Activated CD4-positive, alpha-beta T cell treated with anti-CD3 and anti-CD28 coated beads, Interleukin-2, amount 10 ng/mL, durations not matched to agents 24 days and 14 days (primary cell): ENCODE data around the gene HDLBP. TPM values are rescaled to one million over a fixed set of nuclear protein-coding genes. Genes with fewer than 3 reads are reported as not detected.

Experiments used
- DNase-seq: peaks from one replicate; pipeline ENCODE4 v3.0.0; 2022
- H3K27ac Mint-ChIP-seq: one replicate; pipeline ENCODE4 v1.8.0; 2022; ENCODE audit warnings: mild to moderate bottlenecking, mixed read lengths
- H3K27me3 Mint-ChIP-seq: one replicate; pipeline ENCODE4 v1.8.0; 2022; ENCODE audit warnings: mixed read lengths
- H3K36me3 Mint-ChIP-seq: one replicate; pipeline ENCODE4 v1.8.0; 2022; ENCODE audit warnings: low read depth, mild to moderate bottlenecking, mixed read lengths
- H3K4me1 Mint-ChIP-seq: one replicate; pipeline ENCODE4 v1.8.0; 2021; ENCODE audit warnings: mixed read lengths
- H3K4me3 Mint-ChIP-seq: one replicate; pipeline ENCODE4 v1.8.0; 2022; ENCODE audit warnings: mild to moderate bottlenecking, moderate library complexity, mixed read lengths
- H3K9me3 Mint-ChIP-seq: one replicate; pipeline ENCODE4 v1.8.0; 2021; ENCODE audit warnings: mixed read lengths
- intact Hi-C: fragments of 100-400 bp; cut with micrococcal nuclease; formaldehyde crosslinking; loops from one replicate; pipeline ENCODE4 v1.15.1; 2023
- total RNA-seq: library from RNA; stranded (reverse); gene quantifications from 2 replicates; pipeline ENCODE4 v1.2.3, GENCODE V29; 2022

The HDLBP gene
- total RNA-seq, 1 donor from 2014 or later, result 266 TPM

- Mint-ChIP-seq H3K27me3 (no peaks in the 10 kb centered on the region), H3K4me3 (no peak overlapping the region), H3K36me3 (peaks cover 64% of the 10 kb centered on the region), H3K4me1 (peaks cover 4% of the 10 kb centered on the region), H3K9me3 (no peaks in the 10 kb centered on the region), H3K27ac (no peak overlapping the region)
- no peak for DNase-seq
- intact Hi-C loops, result no loop called here
Measured at GRCh38 chr2:241254904-241255351, 60.5 kb downstream of the HDLBP start.

GRCh38 chr2:241252778-241253475 lies 62.5 kb downstream of the HDLBP start:
- Mint-ChIP-seq H3K27ac (no peak overlapping the region), H3K9me3 (no peaks in the 10 kb centered on the region), H3K27me3 (no peaks in the 10 kb centered on the region), H3K4me1 (no peaks in the 10 kb centered on the region), H3K4me3 (no peak overlapping the region), H3K36me3 (peaks cover 76% of the 10 kb centered on the region)
- DNase-seq, result no peak
- intact Hi-C loops, result no loop called here

GRCh38 chr2:241249654-241250053 lies 65.8 kb downstream of the HDLBP start:
- H3K4me3 Mint-ChIP-seq, result no peak overlapping the region
- H3K27ac Mint-ChIP-seq, result no peak overlapping the region
- H3K9me3 Mint-ChIP-seq, result no peaks in the 10 kb centered on the region
- peaks cover 79% of the 10 kb centered on the region for H3K36me3 Mint-ChIP-seq
- no peaks in the 10 kb centered on the region for H3K4me1 Mint-ChIP-seq
- DNase-seq, result no peak
- intact Hi-C loops, result no loop called here
- H3K27me3 Mint-ChIP-seq, result no peaks in the 10 kb centered on the region

- no peaks in the 10 kb centered on the region for H3K4me1 Mint-ChIP-seq
- intact Hi-C loops, result no loop called here
- H3K9me3 Mint-ChIP-seq, result no peaks in the 10 kb centered on the region
- no peaks in the 10 kb centered on the region for H3K27me3 Mint-ChIP-seq
- DNase-seq, result no peak
- H3K27ac Mint-ChIP-seq, result no peak overlapping the region
- H3K36me3 Mint-ChIP-seq, result peaks cover 83% of the 10 kb centered on the region
- no peak overlapping the region for H3K4me3 Mint-ChIP-seq
Measured at GRCh38 chr2:241248897-241249296, 66.6 kb downstream of the HDLBP start.

- H3K27ac Mint-ChIP-seq, result no peak overlapping the region
- H3K9me3 Mint-ChIP-seq, result no peaks in the 10 kb centered on the region
- H3K36me3 Mint-ChIP-seq, result peaks cover 84% of the 10 kb centered on the region
- intact Hi-C loops, result no loop called here
- no peaks in the 10 kb centered on the region for H3K27me3 Mint-ChIP-seq
- no peaks in the 10 kb centered on the region for H3K4me1 Mint-ChIP-seq
- no peak overlapping the region for H3K4me3 Mint-ChIP-seq
- no peak for DNase-seq
Measured at GRCh38 chr2:241248289-241248688, 67.2 kb downstream of the HDLBP start.

- no peaks in the 10 kb centered on the region for H3K27me3 Mint-ChIP-seq
- intact Hi-C loops, result no loop called here
- H3K4me1 Mint-ChIP-seq, result no peaks in the 10 kb centered on the region
- no peak overlapping the region for H3K4me3 Mint-ChIP-seq
- DNase-seq, result no peak
- peaks cover 84% of the 10 kb centered on the region for H3K36me3 Mint-ChIP-seq
- H3K9me3 Mint-ChIP-seq, result no peaks in the 10 kb centered on the region
- H3K27ac Mint-ChIP-seq, result no peak overlapping the region
Measured at GRCh38 chr2:241244368-241244767, 71.1 kb downstream of the HDLBP start.

- Mint-ChIP-seq H3K9me3 (no peaks in the 10 kb centered on the region), H3K27ac (no peak overlapping the region), H3K4me1 (no peaks in the 10 kb centered on the region), H3K27me3 (no peaks in the 10 kb centered on the region), H3K4me3 (no peak overlapping the region), H3K36me3 (peaks cover 83% of the 10 kb centered on the region)
- intact Hi-C loops, result no loop called here
- no peak for DNase-seq
Measured at GRCh38 chr2:241242306-241242705, 73.2 kb downstream of the HDLBP start.

- H3K4me1 Mint-ChIP-seq, result no peaks in the 10 kb centered on the region
- no peak for DNase-seq
- no peak overlapping the region for H3K27ac Mint-ChIP-seq
- intact Hi-C loops, result no loop called here
- H3K36me3 Mint-ChIP-seq, result peaks cover 83% of the 10 kb centered on the region
- no peaks in the 10 kb centered on the region for H3K9me3 Mint-ChIP-seq
- no peaks in the 10 kb centered on the region for H3K27me3 Mint-ChIP-seq
- no peak overlapping the region for H3K4me3 Mint-ChIP-seq
Measured at GRCh38 chr2:241241669-241242068, 73.8 kb downstream of the HDLBP start.

GRCh38 chr2:241240320-241241004 lies 75.0 kb downstream of the HDLBP start:
- H3K27me3 Mint-ChIP-seq, result no peaks in the 10 kb centered on the region
- H3K4me1 Mint-ChIP-seq, result no peaks in the 10 kb centered on the region
- peaks cover 82% of the 10 kb centered on the region for H3K36me3 Mint-ChIP-seq
- no peak overlapping the region for H3K27ac Mint-ChIP-seq
- intact Hi-C loops, result no loop called here
- H3K4me3 Mint-ChIP-seq, result no peak overlapping the region
- no peaks in the 10 kb centered on the region for H3K9me3 Mint-ChIP-seq
- no peak for DNase-seq

- Mint-ChIP-seq H3K36me3 (peaks cover 85% of the 10 kb centered on the region), H3K4me1 (no peaks in the 10 kb centered on the region), H3K27me3 (no peaks in the 10 kb centered on the region), H3K9me3 (no peaks in the 10 kb centered on the region), H3K4me3 (no peak overlapping the region), H3K27ac (no peak overlapping the region)
- DNase-seq, result no peak
- intact Hi-C loops, result no loop called here
Measured at GRCh38 chr2:241239552-241240202, 75.8 kb downstream of the HDLBP start.

- no peak overlapping the region for H3K4me3 Mint-ChIP-seq
- no peak overlapping the region for H3K27ac Mint-ChIP-seq
- intact Hi-C loops, result no loop called here
Measured at GRCh38 chr2:241238693-241239198, 76.7 kb downstream of the HDLBP start.

GRCh38 chr2:241237949-241238371 lies 77.5 kb downstream of the HDLBP start:
- Mint-ChIP-seq H3K4me3 (no peak overlapping the region), H3K4me1 (no peaks in the 10 kb centered on the region), H3K27ac (peak overlapping the region; percentile 40), H3K9me3 (no peaks in the 10 kb centered on the region), H3K27me3 (no peaks in the 10 kb centered on the region), H3K36me3 (peaks cover 87% of the 10 kb centered on the region)
- DNase-seq, result no peak
- intact Hi-C loops, result no loop called here

More at GRCh38 chr2:241238693-241239198, 76.7 kb downstream of the HDLBP start:
- Mint-ChIP-seq H3K9me3 (no peaks in the 10 kb centered on the region), H3K4me1 (no peaks in the 10 kb centered on the region), H3K36me3 (peaks cover 85% of the 10 kb centered on the region), H3K27me3 (no peaks in the 10 kb centered on the region)
- DNase-seq, result no peak

GRCh38 chr2:241237047-241237446 lies 78.4 kb downstream of the HDLBP start:
- intact Hi-C loops, result no loop called here
- H3K9me3 Mint-ChIP-seq, result no peaks in the 10 kb centered on the region
- DNase-seq, result no peak
- peaks cover 82% of the 10 kb centered on the region for H3K36me3 Mint-ChIP-seq
- no peaks in the 10 kb centered on the region for H3K4me1 Mint-ChIP-seq
- H3K27me3 Mint-ChIP-seq, result no peaks in the 10 kb centered on the region
- no peak overlapping the region for H3K27ac Mint-ChIP-seq
- no peak overlapping the region for H3K4me3 Mint-ChIP-seq
